Measurements from ENCODE around the gene ATIC.

- TF ChIP-seq CTCF (IDR thresholded peaks at IDR 0.05) (no peak), POLR2A (IDR thresholded peaks at IDR 0.05) (no peak), EP300 (IDR thresholded peaks at IDR 0.05) (no peak)
Measured at GRCh38 chr2:215386566-215386965, 74.7 kb downstream of the ATIC start.

Data from ovary (tissue), 3 donors.